ENCODE data around the gene DGCR6.
"Not testable (repeated sequence)": the region's sequence is repeated elsewhere in the genome, so short reads cannot be mapped to it uniquely, and the experiment has no call there.

The DGCR6 gene

DNA sequence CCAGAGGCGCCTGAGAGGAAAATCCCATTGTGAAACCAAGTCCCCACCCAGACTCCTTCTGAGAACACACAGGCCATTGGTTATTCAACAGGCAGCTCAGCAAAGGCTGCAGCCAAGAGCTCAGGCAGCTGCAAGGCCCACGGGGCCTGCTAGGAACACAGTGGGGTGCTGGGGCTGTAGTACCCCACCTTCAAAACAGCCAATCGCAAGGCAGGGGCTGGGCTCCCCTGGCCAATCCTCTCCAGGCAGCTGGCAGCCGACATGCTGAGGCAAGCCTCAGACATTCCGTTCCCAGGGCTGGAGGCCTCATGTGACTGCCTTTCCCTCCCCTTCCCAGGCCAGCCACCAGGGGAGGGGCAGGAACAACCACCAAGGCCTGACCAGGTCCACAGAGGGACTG, 23.3 kb downstream of the DGCR6 start:
- DNase-seq (ENCODE audit: low read depth in 2 of 3, low spot score in 1 of 3): no peak

DNA sequence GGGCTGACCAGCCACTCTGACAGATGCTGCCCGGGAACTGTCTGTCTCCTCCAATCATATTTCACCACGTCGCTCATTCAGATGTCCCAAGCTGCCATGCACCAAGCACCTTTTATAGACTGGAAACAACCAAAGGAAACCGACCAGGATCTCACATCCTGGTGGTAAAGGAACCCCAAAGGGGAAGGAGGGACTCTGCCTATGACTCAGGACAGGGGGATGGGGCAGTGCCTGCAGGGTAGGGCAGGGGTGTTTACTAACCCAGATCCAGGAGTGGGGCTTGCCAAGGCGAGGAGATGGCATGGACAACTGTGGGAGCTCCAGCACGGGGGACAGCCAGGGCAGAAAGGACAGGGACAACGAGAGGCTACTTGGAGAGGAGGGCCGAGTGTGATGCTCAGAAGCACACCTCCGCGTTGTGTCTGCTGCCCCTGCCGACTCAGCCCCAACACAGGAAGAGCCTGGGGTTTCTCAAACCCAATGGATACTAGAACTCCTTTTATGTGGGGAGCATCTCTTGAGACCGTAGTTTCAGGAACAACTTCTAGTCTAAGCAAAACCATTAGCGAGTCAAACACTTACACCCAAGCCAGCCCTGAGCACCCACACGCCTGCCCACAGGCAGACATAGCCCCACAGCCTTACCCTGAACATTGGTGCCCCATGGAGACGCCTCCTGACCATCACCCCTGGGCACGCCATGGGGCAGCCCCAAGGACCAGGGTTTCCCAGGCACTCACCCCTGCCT, 26.0 kb downstream of the DGCR6 start:
- DNase-seq (ENCODE audit: low read depth in 2 of 3, low spot score in 1 of 3): no peak

DNA sequence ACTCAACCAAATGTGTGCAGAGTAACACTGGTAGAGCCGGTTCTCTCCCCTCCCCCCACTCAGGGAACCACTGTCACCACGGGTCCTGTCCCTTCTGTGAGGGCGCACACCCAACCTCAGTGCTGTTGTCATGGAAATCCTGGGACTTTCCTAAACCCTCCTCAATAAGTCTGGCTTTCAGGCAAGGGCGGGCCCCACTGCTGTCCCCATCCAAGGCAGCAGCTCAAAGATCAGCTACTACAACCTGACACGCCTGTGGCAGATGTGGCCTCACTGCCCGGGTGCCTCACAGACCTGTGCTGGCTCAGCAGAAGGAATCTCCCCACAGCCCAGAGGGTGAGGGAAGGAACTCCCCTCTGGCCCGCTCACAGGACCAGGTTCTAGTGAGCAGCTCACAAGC, 27.8 kb downstream of the DGCR6 start:
- DNase-seq (ENCODE audit: low read depth in 2 of 3, low spot score in 1 of 3): no peak

DNA sequence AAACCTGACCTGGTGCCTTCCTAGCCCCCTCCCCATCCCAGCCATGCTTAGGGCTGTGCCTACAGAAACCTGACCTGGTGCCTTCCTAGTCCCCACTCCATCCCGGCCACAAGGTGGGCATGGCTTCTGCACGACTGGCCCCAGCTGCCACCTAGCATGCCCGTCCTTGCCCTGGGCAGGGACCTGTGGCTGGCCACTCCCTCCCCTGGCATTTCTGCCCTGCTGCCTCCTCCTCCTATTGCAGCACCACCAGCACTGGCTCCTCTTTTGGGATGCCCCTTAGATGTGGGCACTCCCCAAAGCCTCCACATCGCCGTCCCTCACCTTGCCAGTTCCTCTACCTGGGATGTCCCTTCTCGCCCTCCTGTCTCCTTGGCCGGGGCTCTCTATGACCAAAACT, 28.6 kb downstream of the DGCR6 start:
- not testable (repeated sequence) for DNase-seq (ENCODE audit: low read depth in 2 of 3, low spot score in 1 of 3)

DNA sequence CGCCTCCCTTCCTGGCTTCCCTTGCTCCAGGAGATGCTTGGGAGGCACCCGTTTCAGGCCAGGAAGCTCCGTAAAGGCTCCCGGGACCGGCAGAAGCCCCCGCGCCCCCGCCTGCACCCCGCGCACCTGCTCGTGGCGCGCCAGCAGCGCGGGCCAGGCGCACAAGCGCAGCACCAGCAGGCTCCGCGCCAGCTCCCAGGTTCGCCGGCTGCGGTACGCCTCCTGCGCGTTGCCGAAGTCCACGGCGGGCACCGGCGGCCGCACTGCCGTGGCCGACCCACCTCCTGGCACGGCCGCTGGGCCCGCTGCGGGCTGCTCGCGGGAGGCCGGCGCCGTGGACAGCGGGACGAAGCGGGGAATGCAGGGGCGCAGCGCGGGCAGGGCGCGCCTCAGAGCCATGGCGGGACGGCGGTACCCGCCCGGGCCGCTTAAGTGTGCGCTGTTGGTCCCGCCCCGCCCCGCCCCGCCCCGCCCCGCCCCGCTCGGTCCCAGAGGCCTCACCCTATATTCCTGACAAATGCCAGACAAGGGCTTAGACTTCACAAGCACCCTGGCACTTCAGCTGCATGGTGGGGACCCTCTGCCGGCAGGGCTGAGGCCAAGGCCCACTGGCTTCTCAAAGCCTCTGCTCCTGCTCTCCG, 29.9 kb downstream of the DGCR6 start, which contains the start of gene PRODH:
Gene PRODH, minus strand, starts transcription at position 405 of the 641 bp plus-strand sequence. Its CDS starts 6 bp downstream, at position 399.
- no peak for DNase-seq (ENCODE audit: low read depth in 2 of 3, low spot score in 1 of 3)

DNA sequence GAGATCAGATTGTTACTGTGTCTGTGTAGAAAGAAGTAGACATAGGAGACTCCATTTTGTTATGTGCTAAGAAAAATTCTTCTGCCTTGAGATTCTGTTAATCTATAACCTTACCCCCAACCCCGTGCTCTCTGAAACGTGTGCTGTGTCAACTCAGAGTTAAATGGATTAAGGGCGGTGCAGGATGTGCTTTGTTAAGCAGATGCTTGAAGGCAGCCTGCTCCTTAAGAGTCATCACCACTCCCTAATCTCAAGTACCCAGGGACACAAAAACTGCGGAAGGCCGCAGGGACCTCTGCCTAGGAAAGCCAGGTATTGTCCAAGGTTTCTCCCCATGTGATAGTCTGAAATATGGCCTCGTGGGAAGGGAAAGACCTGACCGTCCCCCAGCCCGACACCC, 32.6 kb downstream of the DGCR6 start:
- DNase-seq (ENCODE audit: low read depth in 2 of 3, low spot score in 1 of 3): not testable (repeated sequence)

DNA sequence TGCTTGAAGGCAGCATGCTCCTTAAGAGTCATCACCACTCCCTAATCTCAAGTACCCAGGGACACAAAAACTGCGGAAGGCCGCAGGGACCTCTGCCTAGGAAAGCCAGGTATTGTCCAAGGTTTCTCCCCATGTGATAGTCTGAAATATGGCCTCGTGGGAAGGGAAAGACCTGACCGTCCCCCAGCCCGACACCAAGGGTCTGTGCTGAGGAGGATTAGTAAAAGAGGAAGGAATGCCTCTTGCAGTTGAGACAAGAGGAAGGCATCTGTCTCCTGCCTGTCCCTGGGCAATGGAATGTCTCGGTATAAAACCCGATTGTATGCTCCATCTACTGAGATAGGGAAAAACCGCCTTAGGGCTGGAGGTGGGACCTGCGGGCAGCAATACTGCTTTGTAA, 41.0 kb downstream of the DGCR6 start:
- DNase-seq (ENCODE audit: low read depth in 2 of 3, low spot score in 1 of 3): not testable (repeated sequence)

DNA sequence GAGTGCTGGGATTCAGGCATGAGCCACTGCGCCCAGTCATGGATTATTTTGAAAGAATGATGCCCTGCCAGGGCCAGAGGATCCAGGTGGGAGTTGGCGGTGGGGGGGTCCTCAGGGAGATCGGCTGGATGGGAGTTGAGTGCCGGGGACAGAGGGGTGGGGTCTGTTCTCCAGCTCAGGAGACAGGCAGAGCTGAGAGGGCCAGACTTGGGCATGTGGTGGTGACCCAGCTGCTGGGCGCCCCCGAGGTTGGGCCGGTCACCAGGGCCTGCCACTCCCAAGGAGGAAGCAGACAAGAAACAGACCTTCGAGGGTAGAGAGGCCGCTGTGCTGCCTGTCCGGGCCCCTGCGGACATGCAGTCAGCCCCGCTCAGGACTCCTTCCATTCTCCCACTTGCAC, 41.8 kb downstream of the DGCR6 start:
- no peak for DNase-seq (ENCODE audit: low read depth in 2 of 3, low spot score in 1 of 3)

DNA sequence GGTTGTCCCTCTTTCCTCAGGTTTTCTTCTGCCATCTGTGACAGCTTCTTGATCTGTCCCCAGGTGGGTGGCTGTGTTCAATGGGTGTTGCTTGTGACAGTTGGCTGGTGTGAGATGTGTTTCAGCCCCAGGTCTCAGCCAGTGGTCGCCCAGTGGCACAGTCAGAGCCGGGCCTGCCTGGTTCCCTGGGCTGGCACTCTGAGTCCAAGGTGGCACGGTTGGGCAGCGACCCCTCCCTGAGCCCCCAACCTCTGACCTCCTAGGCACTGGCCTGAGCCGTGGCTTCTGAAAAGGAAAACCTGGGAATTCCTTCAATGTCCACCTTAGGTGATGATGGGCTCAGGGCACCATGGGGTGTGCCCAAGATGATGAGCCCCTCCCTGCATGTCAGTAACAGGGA, 44.0 kb downstream of the DGCR6 start:
- no peak for DNase-seq (ENCODE audit: low read depth in 2 of 3, low spot score in 1 of 3)

DNA sequence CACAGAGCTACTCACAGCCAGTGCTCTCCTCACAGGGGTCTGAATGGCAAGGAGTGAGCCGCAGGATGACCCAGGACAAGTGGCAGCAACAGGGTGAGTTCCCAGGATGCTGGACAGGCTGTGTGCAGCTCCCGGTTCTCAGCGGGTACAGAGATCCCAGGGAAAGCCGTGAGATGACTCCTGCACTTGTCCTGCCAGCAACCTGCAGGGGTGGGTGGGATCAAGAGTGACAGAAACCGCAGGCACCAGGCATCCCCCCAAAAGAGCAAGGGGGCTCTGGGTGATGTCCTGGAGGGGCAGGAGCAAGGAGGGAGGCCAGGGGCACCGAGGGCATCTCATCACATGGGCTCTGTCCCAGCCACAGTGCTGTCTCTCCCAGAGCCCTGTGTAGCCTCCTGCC, 45.9 kb downstream of the DGCR6 start:
- DNase-seq (ENCODE audit: low read depth in 2 of 3, low spot score in 1 of 3): no peak

DNA sequence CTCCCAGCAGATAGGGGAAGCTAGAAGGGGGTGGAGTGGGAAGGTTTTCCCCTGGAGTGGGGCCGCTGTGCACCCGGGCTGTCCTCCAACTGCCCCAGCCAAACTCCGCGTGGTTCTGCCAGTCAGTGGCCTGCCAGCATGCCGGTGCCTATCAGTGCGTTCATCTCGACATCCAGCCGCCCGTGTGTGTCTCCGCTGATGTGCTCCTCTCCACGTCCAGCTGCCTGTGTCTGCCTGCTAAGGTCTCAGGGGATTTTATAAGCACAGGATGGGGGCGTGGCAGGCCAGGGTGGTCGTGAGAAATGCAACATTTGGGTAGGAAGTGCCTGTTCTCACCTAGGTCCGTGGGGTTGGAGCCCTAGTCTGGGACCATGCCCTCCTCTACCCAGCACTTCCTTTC, 47.0 kb downstream of the DGCR6 start:
- DNase-seq (ENCODE audit: low read depth in 2 of 3, low spot score in 1 of 3): not testable (repeated sequence)

DNA sequence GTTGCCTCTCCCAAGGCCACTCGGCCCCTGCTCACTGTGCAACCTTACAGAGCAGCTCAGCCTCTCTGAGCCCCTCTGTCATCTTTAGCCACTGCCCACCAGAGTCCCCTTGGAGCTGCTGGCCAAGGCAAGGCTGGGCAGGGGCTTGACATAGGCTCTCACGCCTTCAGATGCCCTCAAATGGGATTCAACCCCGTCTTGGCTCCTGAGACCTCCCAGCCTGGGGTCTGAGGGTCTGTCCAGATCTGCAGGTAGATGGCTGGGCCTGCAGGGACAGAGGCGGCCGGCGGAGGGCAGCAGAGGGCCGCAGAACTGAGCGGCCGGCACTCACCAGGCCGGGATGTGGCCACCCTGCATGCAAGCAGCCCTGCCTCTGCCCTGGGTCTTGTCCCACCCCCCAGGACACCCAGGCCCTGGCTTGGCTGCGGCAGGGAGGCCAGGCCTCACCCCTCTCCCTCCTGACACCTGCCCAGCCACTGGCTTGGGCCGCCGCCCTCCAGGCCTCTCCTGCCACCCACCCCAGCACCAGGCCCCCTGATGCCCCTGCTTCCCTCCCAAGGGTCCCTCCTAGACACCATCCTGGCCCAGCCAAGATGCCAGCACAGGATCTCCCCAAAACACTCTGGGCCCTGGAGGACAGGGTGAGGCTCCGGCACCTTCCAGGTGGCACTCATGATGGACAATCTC, 48.3 kb downstream of the DGCR6 start:
- DNase-seq (ENCODE audit: low read depth in 2 of 3, low spot score in 1 of 3): peak; percentile 28 to 59 (median 42)

DNA sequence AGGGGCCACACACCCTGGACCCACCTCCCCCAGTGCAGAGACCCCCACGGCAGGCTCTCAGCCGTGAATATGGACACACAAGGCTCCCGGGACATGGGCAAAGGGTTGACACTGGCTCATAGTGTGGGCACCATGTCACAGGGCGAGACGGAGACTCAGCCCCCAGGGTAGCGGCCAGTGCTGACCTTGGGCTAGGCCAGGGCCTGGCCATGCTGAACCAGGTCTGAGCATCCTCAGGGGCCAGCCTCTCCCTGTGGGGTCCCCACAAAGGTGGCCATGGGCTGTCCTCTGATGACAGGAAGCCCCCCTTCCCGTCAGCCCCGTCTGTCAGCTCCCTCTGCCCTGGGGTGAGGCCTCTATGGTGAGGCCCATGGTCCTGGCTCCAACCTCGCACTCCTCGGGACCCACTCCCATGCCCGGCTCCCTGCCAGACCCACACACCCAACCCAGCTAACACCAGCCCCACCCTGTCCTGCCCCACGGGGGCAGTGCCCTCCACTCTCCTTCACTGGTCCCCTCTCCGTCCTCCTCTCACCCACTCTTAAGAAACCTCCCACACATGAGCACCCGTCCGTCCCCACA, 49.0 kb downstream of the DGCR6 start:
- DNase-seq (ENCODE audit: low read depth in 2 of 3, low spot score in 1 of 3): no peak

DNA sequence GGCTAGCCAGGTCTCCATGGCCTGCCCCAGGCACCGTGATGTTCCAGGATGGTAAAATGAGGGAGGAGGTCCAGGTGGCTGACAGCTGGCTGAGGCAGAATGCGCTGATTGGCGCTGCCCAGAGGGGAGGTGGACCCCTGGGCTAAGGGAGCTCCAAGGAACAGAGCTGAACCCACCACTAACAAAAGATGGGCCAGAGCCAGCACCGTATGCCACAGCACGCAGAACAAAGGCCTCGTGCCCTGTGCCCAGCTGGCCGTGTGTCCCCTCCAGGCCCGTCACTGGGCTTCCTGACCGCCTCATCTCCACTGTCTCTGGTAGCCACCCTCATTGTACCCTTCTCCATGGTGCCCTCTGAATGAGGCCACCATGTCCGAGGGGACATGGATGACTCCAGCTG, 49.6 kb downstream of the DGCR6 start:
- DNase-seq (ENCODE audit: low read depth in 2 of 3, low spot score in 1 of 3): no peak

DNA sequence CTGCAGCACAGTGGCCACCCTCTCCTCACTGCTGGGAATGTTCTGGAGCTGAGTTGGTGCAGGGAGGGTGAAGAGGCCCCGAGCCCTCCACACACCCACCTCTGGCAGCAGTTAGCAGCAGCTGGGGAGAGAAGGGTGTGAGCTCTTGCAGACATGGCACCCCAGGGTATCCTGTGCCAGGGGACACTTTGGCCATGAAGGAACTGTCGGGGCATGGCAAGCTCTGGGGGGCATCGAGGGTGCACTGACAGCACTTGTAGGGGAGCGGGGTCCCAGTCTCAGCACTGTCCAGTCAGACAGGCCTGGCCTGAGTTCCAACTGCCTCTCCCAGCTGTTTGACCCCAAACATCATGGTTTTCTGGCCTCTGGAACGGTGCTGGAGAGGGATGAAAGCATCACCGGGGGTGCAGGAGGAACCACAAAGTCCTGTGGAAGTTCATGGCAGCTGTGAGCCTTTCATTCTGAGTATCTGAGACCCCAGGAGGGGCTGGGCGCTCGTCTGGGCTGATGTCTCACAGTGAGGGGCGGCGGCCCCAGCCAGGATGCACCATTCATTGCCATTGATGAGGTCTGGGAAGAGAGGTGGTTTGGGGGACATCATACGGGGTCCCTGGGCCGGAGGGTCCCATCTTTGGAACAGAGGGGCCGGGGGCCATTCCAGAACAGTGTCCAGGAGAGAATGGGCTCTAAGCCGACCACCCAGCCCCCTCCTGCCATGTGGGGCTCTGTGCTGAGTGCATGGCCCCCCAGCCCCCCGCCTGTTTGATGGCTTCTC, 50.2 kb downstream of the DGCR6 start:
- DNase-seq (ENCODE audit: low read depth in 2 of 3, low spot score in 1 of 3): not testable (repeated sequence)

DNA sequence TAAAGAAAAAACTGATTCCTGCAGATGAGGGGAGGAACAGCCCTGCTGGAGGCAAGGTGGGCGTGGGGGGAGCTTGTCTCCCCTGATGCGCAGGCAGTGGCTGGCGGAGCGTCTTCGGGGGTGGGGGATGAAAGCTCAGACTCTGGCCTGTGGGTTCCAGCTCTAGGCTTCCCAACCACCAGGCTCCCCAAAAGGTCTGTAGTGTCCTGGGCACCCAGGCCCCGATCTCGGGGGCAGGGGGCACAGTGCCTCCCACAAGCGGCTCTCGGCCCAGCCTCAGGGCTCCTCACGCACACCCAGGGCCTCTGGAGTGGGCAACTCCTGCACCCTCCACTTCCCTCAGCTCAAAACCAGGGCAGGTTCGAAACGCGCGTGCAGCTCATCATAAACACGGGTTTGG, 50.8 kb downstream of the DGCR6 start:
- DNase-seq (ENCODE audit: low read depth in 2 of 3, low spot score in 1 of 3): not testable (repeated sequence)

DNA sequence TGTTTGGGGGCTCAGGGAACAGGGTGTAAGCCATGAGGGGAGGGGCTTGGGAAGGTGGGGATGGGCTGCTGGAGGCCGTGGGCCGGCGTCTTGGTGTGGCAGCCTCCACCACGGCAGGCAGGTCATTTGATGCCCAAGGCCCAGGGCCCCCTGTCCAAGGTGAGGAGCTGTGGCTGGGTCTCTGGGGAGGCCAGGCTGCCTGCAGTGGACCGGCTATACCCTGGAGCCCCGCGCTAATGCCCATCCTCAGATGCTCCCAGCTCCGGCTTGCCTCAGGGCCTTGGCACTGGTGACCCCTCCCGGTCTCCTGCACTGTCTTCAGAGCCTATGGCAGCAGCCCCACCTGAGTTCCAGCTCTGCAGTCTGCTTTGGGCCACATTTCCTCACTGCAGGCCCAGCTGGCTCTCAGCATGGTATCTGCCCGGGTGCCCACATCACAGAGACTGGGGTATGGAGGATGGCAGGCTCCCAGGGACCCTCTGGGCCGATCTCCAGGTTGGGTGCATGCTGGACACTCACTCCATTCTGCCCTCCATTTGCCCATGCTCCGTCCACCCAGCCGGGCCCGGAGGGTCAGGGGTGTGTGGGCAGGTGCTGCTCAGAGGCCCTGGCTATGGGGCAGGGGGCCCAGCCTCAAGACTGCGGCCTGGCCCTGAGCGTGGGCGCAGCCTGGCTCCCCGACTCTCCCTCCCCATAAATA, 51.7 kb downstream of the DGCR6 start:
- DNase-seq (ENCODE audit: low read depth in 2 of 3, low spot score in 1 of 3): not testable (repeated sequence)

DNA sequence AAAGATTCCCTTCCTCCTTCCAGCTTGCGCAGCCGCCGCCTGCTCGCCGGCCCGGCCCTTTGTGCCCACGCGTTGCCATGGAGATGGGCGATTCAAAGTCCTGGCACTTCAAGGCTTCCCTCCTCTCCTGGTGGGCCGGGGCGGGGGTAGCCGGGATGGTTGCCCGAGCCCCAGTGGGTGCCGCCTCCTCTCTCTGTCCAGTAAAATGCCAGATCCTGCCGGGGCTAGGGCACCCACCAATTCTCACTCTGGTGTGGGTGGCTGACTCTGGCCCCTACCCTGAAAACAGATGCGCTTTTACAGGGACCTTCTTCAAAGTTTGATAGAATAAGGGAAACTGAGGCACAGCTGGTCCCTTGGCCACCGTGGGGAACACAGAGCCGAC, 52.2 kb downstream of the DGCR6 start:
- DNase-seq (ENCODE audit: low read depth in 2 of 3, low spot score in 1 of 3): not testable (repeated sequence)

DNA sequence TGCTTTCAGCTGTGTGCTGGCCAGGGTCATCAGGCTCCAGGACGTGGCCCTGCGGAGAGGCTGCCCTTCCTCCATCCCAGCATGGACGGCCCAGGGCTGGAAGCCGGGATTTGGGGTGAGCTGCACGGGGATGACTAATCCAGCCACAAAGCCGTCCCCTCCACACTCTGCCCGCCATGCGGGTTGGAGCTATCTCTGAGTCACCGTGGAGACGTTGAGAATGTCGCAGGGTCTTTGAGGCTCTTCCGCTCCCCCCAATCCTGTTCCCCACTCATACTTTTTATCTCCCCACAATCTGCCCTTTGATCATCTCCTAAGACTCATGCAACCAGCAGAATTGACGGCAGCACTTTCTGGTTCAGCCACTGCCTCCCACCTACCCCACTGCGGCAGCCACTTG, 52.6 kb downstream of the DGCR6 start:
- DNase-seq (ENCODE audit: low read depth in 2 of 3, low spot score in 1 of 3): not testable (repeated sequence)

DNA sequence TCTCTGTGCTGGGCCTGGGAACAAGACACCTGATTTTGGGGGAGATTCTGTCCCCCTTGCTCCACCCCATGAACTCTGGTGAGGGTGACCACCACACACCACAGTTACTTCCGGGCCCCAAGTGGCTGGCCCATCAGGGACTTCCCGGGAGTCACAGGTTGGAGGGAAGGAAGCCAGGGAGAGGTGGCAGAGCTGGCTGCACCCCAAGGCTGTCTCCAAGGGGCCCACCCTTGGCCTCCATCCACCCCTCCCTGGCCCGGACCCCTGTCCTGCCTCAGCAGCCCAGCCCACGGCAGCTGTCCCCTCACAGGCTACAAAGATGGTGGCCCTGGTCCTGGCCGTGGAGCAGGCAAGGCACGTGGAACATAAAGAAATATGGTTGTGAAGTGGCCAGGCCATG, 53.1 kb downstream of the DGCR6 start:
- not testable (repeated sequence) for DNase-seq (ENCODE audit: low read depth in 2 of 3, low spot score in 1 of 3)

Data from stimulated activated CD4-positive, alpha-beta T cell treated with anti-CD3 and anti-CD28 coated beads, Interleukin-12 subunit alpha, Interleukin-12 subunit beta, amount 100 ng/mL, for 48 hours (primary cell).